Aorta (tissue), 5 donors: ENCODE measurements around the gene CAMK2D. TPM values are rescaled to one million over a fixed set of nuclear protein-coding genes. Genes with fewer than 3 reads are reported as not detected.
"Not testable (repeated sequence)": the region's sequence is repeated elsewhere in the genome, so short reads cannot be mapped to it uniquely, and the experiment has no call there.

ENCODE experiments used
- ATAC-seq: fragments of 200-7000 bp; cut with Tn5 transposase; one replicate; pipeline ENCODE4 v1.9.1; 2022; ENCODE audit warnings: moderate library complexity; ENCODE audit not compliant: low FRiP score
- DNase-seq, 2 donors: peaks; one replicate each; pipeline ENCODE4 v3.0.0-alpha.2; 2020
- H3K27ac ChIP-seq, 2 donors: one replicate each; pipeline ENCODE4 v1.5.1; 2013; ENCODE audit warnings: low read length in 2 of 2, mild to moderate bottlenecking in 2 of 2, moderate library complexity in 2 of 2, control low read depth in 1 of 2, inconsistent platforms in 1 of 2, low read depth in 1 of 2
- H3K27me3 ChIP-seq, 2 donors: one replicate each; pipeline ENCODE4 v1.6.1; 2013; ENCODE audit warnings: control low read depth in 1 of 2, low read length in 1 of 2, mild to moderate bottlenecking in 1 of 2, moderate library complexity in 1 of 2; ENCODE audit not compliant: insufficient read depth in 2 of 2, control insufficient read depth in 1 of 2
- H3K36me3 ChIP-seq, 2 donors: one replicate each; pipeline ENCODE4 v1.6.1; 2013; ENCODE audit warnings: control low read depth in 1 of 2, low read length in 1 of 2, mild to moderate bottlenecking in 1 of 2; ENCODE audit not compliant: insufficient read depth in 2 of 2, control insufficient read depth in 1 of 2
- H3K4me1 ChIP-seq, 2 donors: one replicate each; pipeline ENCODE4 v1.6.1; 2013; ENCODE audit warnings: low read length in 2 of 2, control low read depth in 1 of 2, mild to moderate bottlenecking in 1 of 2, moderate library complexity in 1 of 2; ENCODE audit not compliant: insufficient read depth in 2 of 2, control insufficient read depth in 1 of 2
- H3K4me3 ChIP-seq, 2 donors: one replicate each; pipeline ENCODE4 v1.5.1; 2013; ENCODE audit warnings: low read length in 2 of 2, control low read depth in 1 of 2, mild to moderate bottlenecking in 1 of 2
- H3K9me3 ChIP-seq: one replicate; pipeline ENCODE4 v1.6.1; 2013; ENCODE audit warnings: mild to moderate bottlenecking, low read length; ENCODE audit not compliant: control insufficient read depth
- WGBS, 2 donors: extraction: QIAGEN DNeasy Blood & Tissue Kit; methylation state at CpG; one replicate each; pipeline ENCODE4 v1.1.7; 2013; 5-methylcytosine and 5-hydroxymethylcytosine counted together
- intact Hi-C, 2 donors: fragments of 100-400 bp; cut with DNase I; formaldehyde crosslinking; loops; one replicate each; pipeline versions ENCODE4 v1.14.2 to v1.15.0; 2022
- polyA plus RNA-seq, 2 donors: library from polyadenylated mRNA; stranded (reverse); fragments of 200-250 nt; gene quantifications; one replicate each; pipeline ENCODE4 v1.2.3, GENCODE V29; 2013
- total RNA-seq, 2 donors: library from RNA; stranded (reverse); fragmentation: NEBNext Ultra II Directional; extraction: Animal tissue kit (Norgen Biotek cat#: 25700); gene quantifications; one replicate each; pipeline ENCODE4 v1.2.1, GENCODE V29; 2021
- donor health status: healthy with polysubstance abuse.
- donor health status: Bipolar disorder and iron deficiency.
- donor health status: DM: no; HTN: no; CAD: no.
- donor health status: DM: no; HTN: no; CAD: no.
- donor health status: DM: yes; HTN: yes; CAD: no.

CAMK2D gene
- total and polyA plus RNA-seq, 4 donors: 18.7 to 71.8 (median 37.7) TPM

DNA sequence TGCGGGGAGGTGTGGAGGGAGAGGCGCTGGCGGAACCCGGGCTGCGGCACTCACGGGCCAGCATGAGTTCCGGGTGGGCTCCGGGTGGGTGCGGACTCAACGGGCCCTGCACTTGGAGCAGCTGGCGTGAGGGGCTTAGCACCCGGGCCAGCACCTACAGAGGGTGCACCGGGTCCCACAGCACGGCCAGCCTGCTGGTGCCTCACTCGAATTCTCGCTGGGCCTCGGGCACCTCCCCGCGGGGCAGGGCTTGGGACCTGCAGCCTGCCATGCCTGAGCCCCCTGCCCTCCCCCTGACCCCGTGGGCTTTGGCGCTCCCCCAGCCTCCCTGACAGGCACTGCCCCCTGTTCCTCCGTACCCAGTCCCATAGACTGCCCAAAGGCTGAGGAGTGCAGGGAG is 10.8 kb upstream of the CAMK2D start:
- WGBS, 2 donors: 95 to 98% methylated on average over 21 to 22 of the region's 22 CpGs
- ATAC-seq (no peak), DNase-seq (no peak)
- no peaks in the 10 kb centered on the region for H3K9me3 ChIP-seq
- no peaks in the 10 kb centered on the region for H3K36me3 ChIP-seq
- H3K4me3 ChIP-seq: no peak overlapping the region
- intact Hi-C loops: loop anchor here in 1 of 2 donors (10.0 kb wide), 1 partner anchor 412 kb away; no protein-coding TSS in a partner anchor
- no peak overlapping the region for H3K27ac ChIP-seq
- no peaks in the 10 kb centered on the region for H3K27me3 ChIP-seq
- no peaks in the 10 kb centered on the region for H3K4me1 ChIP-seq

DNA sequence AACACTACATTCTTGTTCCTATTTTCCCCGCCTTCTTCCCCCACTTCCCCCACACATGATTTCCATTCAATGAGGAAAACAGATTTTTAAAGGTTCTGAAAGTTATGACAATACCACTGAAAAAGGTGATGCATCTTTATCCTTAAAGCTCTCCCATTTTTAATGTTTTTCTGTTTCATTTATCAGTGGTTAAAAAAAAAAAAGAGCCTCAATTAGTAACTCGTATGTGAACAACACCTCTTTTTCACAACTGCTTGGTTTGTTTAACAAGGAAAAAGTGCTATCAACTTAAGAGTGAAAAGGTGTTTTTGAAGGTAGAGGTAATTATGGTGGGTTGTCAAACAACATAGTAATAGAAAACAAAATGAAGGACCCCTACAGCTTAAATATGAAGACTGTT is 8.2 kb upstream of the CAMK2D start:
- Histone ChIP-seq H3K9me3 (no peaks in the 10 kb centered on the region), H3K27me3 (no peaks in the 10 kb centered on the region), H3K4me3 (no peak overlapping the region), H3K27ac (no peak overlapping the region), H3K4me1 (no peaks in the 10 kb centered on the region), H3K36me3 (no peaks in the 10 kb centered on the region)
- intact Hi-C loops: loop anchor here (10.0 kb wide), 2 partner anchors 185 to 415 kb away; no protein-coding TSS in a partner anchor
- WGBS, 2 donors: 85 to 86% methylated on average over 2 of the region's 2 CpGs
- DNase-seq (no peak), ATAC-seq (no peak)

DNA sequence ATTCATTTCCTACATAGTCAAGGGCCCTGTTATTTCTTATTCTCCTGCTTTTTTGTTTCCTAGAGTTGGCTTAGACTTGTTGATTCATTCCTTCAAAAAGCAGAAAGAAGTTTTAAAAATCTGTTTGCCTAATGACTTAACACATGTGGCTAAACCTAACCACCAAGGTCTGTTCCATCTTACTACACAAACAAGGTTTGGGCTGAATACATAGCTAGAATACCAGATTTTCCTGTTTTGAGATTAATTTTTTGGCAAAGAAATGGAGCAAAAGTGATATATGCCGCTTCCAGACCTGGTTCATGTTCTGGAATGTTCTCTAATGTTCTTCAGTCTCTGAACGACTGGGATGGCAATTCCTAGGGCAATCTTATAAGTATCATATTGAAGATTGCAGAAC is 7.4 kb upstream of the CAMK2D start:
- intact Hi-C loops: loop anchor here in 1 of 2 donors (10.0 kb wide), 1 partner anchor 186 kb away; no protein-coding TSS in a partner anchor
- WGBS, 2 donors: 67 to 77% methylated on average over 2 of the region's 2 CpGs
- Histone ChIP-seq H3K9me3 (no peaks in the 10 kb centered on the region), H3K27me3 (no peaks in the 10 kb centered on the region), H3K4me1 (no peaks in the 10 kb centered on the region), H3K4me3 (no peak overlapping the region), H3K27ac (no peak overlapping the region), H3K36me3 (no peaks in the 10 kb centered on the region)
- no peak for ATAC-seq
- DNase-seq: no peak

DNA sequence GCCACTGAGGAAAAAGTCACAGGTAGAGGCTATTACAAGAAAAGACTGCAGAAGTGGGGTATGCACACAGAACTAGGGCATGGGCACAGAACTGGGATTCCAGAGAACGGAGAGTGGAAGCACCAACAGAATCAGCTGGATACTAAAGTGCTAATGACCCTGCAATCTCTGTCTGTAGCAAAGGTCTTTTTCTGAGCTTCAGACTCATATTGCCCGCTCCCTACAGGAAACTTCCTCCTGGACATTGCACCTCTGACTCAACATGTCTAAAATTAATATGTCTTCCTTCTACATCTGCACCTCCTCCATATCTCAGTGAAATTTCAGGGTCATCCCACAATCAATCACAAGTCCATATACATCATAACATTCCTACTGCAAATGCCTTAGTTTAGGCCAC is 5.3 kb upstream of the CAMK2D start:
- Histone ChIP-seq H3K36me3 (no peaks in the 10 kb centered on the region), H3K4me3 (no peak overlapping the region), H3K27me3 (no peaks in the 10 kb centered on the region), H3K9me3 (no peaks in the 10 kb centered on the region), H3K27ac (no peak overlapping the region), H3K4me1 (no peaks in the 10 kb centered on the region)
- DNase-seq: no peak
- intact Hi-C loops: loop anchor here in 1 of 2 donors (10.0 kb wide), 1 partner anchor 188 kb away; no protein-coding TSS in a partner anchor
- ATAC-seq: no peak
- 92 to 95% methylated on average over 2 of the region's 2 CpGs for WGBS, 2 donors

DNA sequence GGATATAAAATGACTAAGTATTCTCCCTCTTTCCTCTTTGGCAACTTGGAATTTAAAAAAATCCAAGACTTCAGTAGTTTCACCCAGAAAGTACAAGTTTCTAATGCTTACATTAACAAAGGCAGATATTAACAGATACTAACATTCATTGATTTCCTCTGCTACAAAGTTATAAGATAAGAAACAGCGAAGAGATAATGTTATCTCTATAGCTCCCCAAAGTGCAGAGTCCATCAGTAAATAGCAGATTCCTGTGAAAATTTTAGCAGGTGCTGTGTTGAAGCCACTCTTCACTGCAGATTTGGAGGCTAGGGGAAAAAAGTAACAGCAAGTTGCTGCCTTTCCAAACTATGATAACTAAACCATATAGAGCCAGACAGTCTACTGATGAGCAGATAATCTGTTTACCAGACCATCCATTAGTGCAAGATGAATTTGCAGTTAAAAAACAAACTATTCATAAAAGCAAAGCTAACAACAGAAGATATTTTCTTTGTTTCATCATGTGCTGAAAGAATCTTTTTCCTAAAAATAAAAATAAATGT is 3.3 kb upstream of the CAMK2D start:
- Histone ChIP-seq H3K27me3 (no peaks in the 10 kb centered on the region), H3K27ac (no peak overlapping the region), H3K9me3 (no peaks in the 10 kb centered on the region), H3K4me3 (no peak overlapping the region), H3K36me3 (no peaks in the 10 kb centered on the region), H3K4me1 (no peaks in the 10 kb centered on the region)
- intact Hi-C loops: loop anchor here (5.0 to 10.0 kb wide), 4 partner anchors 82 to 372 kb away; partner anchors contain the start of gene ARSJ (in 1 of the 2)
- DNase-seq: no peak
- ATAC-seq: no peak
- WGBS, 2 donors: 88 to 92% methylated on average over 1 of the region's 1 CpG

GRCh38 chr4:113763923-113764322 is 2.4 kb upstream of the CAMK2D start:
- not testable (repeated sequence) for H3K4me3 ChIP-seq, H3K27me3 ChIP-seq, H3K27ac ChIP-seq, H3K9me3 ChIP-seq, DNase-seq, H3K4me1 ChIP-seq, ATAC-seq, H3K36me3 ChIP-seq
- intact Hi-C loops: loop anchor here (5.0 to 10.0 kb wide), 4 partner anchors 82 to 372 kb away; partner anchors contain the start of gene ARSJ (in 1 of the 2)
- 96 to 97% methylated on average over 12 of the region's 12 CpGs for WGBS, 2 donors

GRCh38 chr4:113763029-113763285 is 1.4 kb upstream of the CAMK2D start:
- H3K36me3 ChIP-seq: no peaks in the 10 kb centered on the region
- ATAC-seq: no peak
- DNase-seq: no peak
- H3K4me3 ChIP-seq: peak overlapping the region; percentile 63 to 73
- intact Hi-C loops: loop anchor here (5.0 to 10.0 kb wide), 4 partner anchors 81 to 371 kb away; partner anchors contain the start of gene ARSJ (in 1 of the 2)
- H3K27ac ChIP-seq: peak overlapping the region; percentile 41 to 83
- 3 to 4% methylated on average over 6 of the region's 6 CpGs for WGBS, 2 donors
- H3K4me1 ChIP-seq: no peaks in the 10 kb centered on the region
- H3K9me3 ChIP-seq: no peaks in the 10 kb centered on the region
- no peaks in the 10 kb centered on the region for H3K27me3 ChIP-seq

- ATAC-seq (peak; percentile 94), DNase-seq (peak; percentile 100)
- H3K36me3 ChIP-seq: no peaks in the 10 kb centered on the region
- no peaks in the 10 kb centered on the region for H3K4me1 ChIP-seq
- H3K4me3 ChIP-seq: peak overlapping the region; percentile 73 to 77
- no peaks in the 10 kb centered on the region for H3K27me3 ChIP-seq
- 0 to 1% methylated on average over 38 of the region's 38 CpGs for WGBS, 2 donors
- no peaks in the 10 kb centered on the region for H3K9me3 ChIP-seq
- H3K27ac ChIP-seq: peak overlapping the region; percentile 83 to 90
- intact Hi-C loops: loop anchor here (5.0 to 10.0 kb wide), 4 partner anchors 80 to 370 kb away; partner anchors contain the start of gene ARSJ (in 1 of the 2)
These were observed 869 bp upstream of the CAMK2D start for GRCh38 chr4:113762186-113763028.
